PC-9 (cell line): ENCODE data around the gene RAB29. TPM values are rescaled to one million over a fixed set of nuclear protein-coding genes. Genes with fewer than 3 reads are reported as not detected.
"Not testable (repeated sequence)": the region's sequence is repeated elsewhere in the genome, so short reads cannot be mapped to it uniquely, and the experiment has no call there.

ENCODE experiments used
- BruUV-seq: library from RNA; stranded (reverse); fragments of 400-500 nt; replicated peaks from 2 replicates; lab custom pipeline; 2021; lab: Mats Ljungman, UMichigan
- CTCF ChIA-PET: fragments of 300-600 bp; sonication (Branson Sonifier 250); formaldehyde crosslinking; loops from one replicate; lab custom pipeline; 2022; ENCODE audit warnings: antibody characterized with exemption; lab: Charles Lee
- POLR2A ChIA-PET: fragments of 300-600 bp; sonication (Branson Sonifier 250); formaldehyde crosslinking; loops from one replicate; lab custom pipeline; 2022; ENCODE audit warnings: antibody characterized with exemption; ENCODE audit not compliant: unreplicated experiment; lab: Charles Lee
- DNase-seq, 2 experiments: peaks; one replicate each; pipeline versions ENCODE4 v3.0.0 to v3.0.0-alpha.2; 2015 to 2022; ENCODE audit warnings: mixed read lengths in 1 of 2
- H2AFZ ChIP-seq: fragments of 200-600 bp; sonication (generic); 2 replicates; pipeline ENCODE4 v1.8.1; 2017; ENCODE audit warnings: antibody characterized with exemption
- H3F3A ChIP-seq: fragments of 200-600 bp; sonication (generic); 2 replicates; pipeline ENCODE4 v1.8.1; 2017; ENCODE audit warnings: antibody characterized with exemption, mild to moderate bottlenecking, low read depth; ENCODE audit not compliant: insufficient read depth
- H3K27ac ChIP-seq: fragments of 200-600 bp; sonication (generic); 2 replicates; pipeline ENCODE4 v1.6.1; 2016; ENCODE audit warnings: mixed run types
- H3K27me3 ChIP-seq: fragments of 200-600 bp; sonication (generic); 2 replicates; pipeline ENCODE4 v1.6.1; 2016; ENCODE audit warnings: low read depth, mixed run types; ENCODE audit not compliant: insufficient read depth
- H3K36me3 ChIP-seq: fragments of 200-600 bp; sonication (generic); 2 replicates; pipeline ENCODE4 v1.6.1; 2016; ENCODE audit warnings: low read depth, mixed run types
- H3K4me1 ChIP-seq: fragments of 200-600 bp; sonication (generic); replicated peaks from 2 replicates; pipeline ENCODE4 v1.6.1; 2016; ENCODE audit warnings: mixed run types; ENCODE audit not compliant: insufficient read depth
- H3K4me2 ChIP-seq: fragments of 200-600 bp; sonication (generic); 2 replicates; pipeline ENCODE4 v1.6.1; 2017; ENCODE audit warnings: mixed run types
- H3K4me3 ChIP-seq: fragments of 200-600 bp; sonication (generic); 2 replicates; pipeline ENCODE4 v1.6.1; 2016; ENCODE audit warnings: mixed run types
- H3K79me2 ChIP-seq: fragments of 200-600 bp; sonication (generic); 2 replicates; pipeline ENCODE4 v1.6.1; 2017; ENCODE audit warnings: low read depth, mixed run types
- H3K9me2 ChIP-seq: fragments of 200-600 bp; sonication (generic); 2 replicates; pipeline ENCODE4 v1.8.1; 2017; ENCODE audit warnings: mild to moderate bottlenecking; ENCODE audit not compliant: insufficient read depth
- H3K9me3 ChIP-seq: fragments of 200-600 bp; sonication (generic); 2 replicates; pipeline ENCODE4 v1.8.1; 2016; ENCODE audit warnings: low read depth; ENCODE audit not compliant: insufficient read depth
- H4K20me1 ChIP-seq: fragments of 200-600 bp; sonication (generic); 2 replicates; pipeline ENCODE4 v1.8.1; 2017; ENCODE audit not compliant: insufficient read depth
- EZH2 ChIP-seq: fragments of 200-600 bp; sonication (generic); IDR thresholded peaks from 2 replicates; pipeline ENCODE4 v1.8.0; 2017; ENCODE audit warnings: antibody characterized with exemption, low read depth
- intact Hi-C: fragments of 100-400 bp; cut with micrococcal nuclease; formaldehyde crosslinking; loops from one replicate; pipeline ENCODE4 v1.10.0; 2022; ENCODE audit not compliant: unreplicated experiment
- total RNA-seq: library from RNA; stranded (reverse); gene quantifications from 2 replicates; pipeline ENCODE4 v1.2.3, GENCODE V29; 2021
- TF ChIP-seq, protein P1 (sequence below): fragments of 200-600 bp; sonication (generic); conservative IDR thresholded peaks from 2 replicates; pipeline ENCODE4 v1.6.1; 2017; ENCODE audit warnings: mixed run types, antibody characterized with exemption, mild to moderate bottlenecking, moderate library complexity

The RAB29 gene
- total RNA-seq, 1 experiment from 2014 or later: 10.4 TPM

DNA sequence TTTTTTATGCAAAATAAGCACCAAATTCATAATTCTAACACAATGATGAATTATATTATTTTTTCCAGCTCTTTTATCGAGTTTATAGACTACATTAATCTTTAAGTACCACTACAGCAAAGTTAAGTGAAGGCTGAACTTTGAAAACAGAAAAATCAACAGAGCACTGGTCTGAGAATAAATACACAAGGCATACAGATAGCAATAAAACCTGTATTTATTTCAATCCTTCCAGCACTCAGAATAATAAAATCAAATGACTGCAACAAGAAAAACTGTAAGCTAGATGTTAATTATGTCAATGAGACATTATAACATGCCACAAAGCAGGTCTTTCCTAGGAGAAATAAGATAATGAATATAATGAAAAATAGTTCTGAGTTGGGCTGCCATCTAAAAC is 49.8 kb downstream of the RAB29 start:
- Histone ChIP-seq H3K9me2 (no peaks in the 10 kb centered on the region), H3K4me1 (no peaks in the 10 kb centered on the region), H3F3A (peaks cover 33% of the 10 kb centered on the region; the same call in 1 of the 2 replicates), H3K27ac (no peak overlapping the region), H3K4me3 (no peak overlapping the region), H3K27me3 (no peaks in the 10 kb centered on the region), H3K4me2 (no peak overlapping the region), H4K20me1 (peaks cover 43% of the 10 kb centered on the region), H3K36me3 (peaks cover 52% of the 10 kb centered on the region), H3K9me3 (no peaks in the 10 kb centered on the region), H2AFZ (no peak overlapping the region), H3K79me2 (peaks cover 58% of the 10 kb centered on the region)
- TF ChIP-seq, protein P1, sequence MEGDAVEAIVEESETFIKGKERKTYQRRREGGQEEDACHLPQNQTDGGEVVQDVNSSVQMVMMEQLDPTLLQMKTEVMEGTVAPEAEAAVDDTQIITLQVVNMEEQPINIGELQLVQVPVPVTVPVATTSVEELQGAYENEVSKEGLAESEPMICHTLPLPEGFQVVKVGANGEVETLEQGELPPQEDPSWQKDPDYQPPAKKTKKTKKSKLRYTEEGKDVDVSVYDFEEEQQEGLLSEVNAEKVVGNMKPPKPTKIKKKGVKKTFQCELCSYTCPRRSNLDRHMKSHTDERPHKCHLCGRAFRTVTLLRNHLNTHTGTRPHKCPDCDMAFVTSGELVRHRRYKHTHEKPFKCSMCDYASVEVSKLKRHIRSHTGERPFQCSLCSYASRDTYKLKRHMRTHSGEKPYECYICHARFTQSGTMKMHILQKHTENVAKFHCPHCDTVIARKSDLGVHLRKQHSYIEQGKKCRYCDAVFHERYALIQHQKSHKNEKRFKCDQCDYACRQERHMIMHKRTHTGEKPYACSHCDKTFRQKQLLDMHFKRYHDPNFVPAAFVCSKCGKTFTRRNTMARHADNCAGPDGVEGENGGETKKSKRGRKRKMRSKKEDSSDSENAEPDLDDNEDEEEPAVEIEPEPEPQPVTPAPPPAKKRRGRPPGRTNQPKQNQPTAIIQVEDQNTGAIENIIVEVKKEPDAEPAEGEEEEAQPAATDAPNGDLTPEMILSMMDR: no peak
- TF ChIP-seq EZH2: no peak
- no TSS peak for BruUV-seq
- CTCF ChIA-PET: interaction anchor here (1.5 kb wide), 1 partner anchor 67 kb away, joined by 7 read pairs; no protein-coding TSS in a partner anchor
- POLR2A ChIA-PET: no interaction called here
- intact Hi-C loops: no loop called here
- DNase-seq: no peak

DNA sequence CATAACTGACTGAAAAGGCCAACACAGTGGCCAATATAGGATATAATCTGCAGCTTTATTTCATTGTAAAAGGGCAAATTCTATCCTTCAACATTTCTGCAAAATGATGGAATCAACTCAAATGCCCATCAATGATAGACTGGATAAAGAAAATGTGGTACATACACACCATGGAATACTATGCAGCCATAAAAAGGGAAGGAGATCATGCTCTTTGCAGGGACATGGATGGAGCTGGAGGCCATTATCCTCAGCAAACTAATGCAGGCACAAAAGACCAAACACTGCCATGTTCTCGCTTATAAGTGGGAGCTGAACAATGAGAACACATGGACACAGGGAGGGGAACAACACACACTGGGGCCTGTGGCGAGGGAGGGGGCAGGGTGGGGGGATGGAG is 54.5 kb downstream of the RAB29 start:
- intact Hi-C loops, CTCF ChIA-PET: not testable (repeated sequence)

DNA sequence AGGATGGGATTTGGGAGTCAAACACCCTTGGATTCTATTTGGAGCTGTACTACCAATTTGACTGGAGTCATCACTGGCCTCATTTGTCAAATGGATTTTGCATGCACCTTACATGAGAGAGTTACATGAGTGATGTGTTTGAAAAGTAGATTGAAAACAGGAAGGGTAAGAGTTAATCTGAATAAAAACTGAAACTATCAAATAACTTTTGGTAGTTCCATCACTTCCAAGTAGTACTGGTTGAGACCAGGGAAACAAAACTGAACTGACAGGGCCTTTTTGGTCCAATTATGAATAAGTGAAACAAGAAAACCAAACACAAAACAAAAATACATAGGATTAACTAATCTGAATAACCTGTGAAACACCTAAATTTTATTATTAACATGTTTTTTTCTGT is 55.5 kb downstream of the RAB29 start:
- Histone ChIP-seq H3K9me2 (no peaks in the 10 kb centered on the region), H4K20me1 (peaks cover 19% of the 10 kb centered on the region; the same call in 1 of the 2 replicates), H3K27ac (no peak overlapping the region), H3K4me1 (no peaks in the 10 kb centered on the region), H3K79me2 (peaks cover 6% of the 10 kb centered on the region), H3F3A (peaks cover 69% of the 10 kb centered on the region; the same call in 1 of the 2 replicates), H3K36me3 (peaks cover 49% of the 10 kb centered on the region), H3K27me3 (no peaks in the 10 kb centered on the region), H2AFZ (no peak overlapping the region), H3K9me3 (no peaks in the 10 kb centered on the region), H3K4me2 (no peak overlapping the region), H3K4me3 (no peak overlapping the region)
- no peak for DNase-seq
- BruUV-seq: no TSS peak
- ChIA-PET POLR2A (no interaction called here), CTCF (no interaction called here)
- intact Hi-C loops: no loop called here
- TF ChIP-seq, protein P1: no peak
- no peak for TF ChIP-seq EZH2

More for the DNA sequence above, 54.5 kb downstream of the RAB29 start:
- POLR2A ChIA-PET, BruUV-seq, H3K27ac ChIP-seq, H3K4me2 ChIP-seq, H3K4me1 ChIP-seq, H3K27me3 ChIP-seq, DNase-seq, H2AFZ ChIP-seq, H3K4me3 ChIP-seq, H3K9me2 ChIP-seq, H3K9me3 ChIP-seq: not testable (repeated sequence)
- Histone ChIP-seq H4K20me1 (peaks cover 26% of the 10 kb centered on the region; the same call in 1 of the 2 replicates), H3K36me3 (peaks cover 59% of the 10 kb centered on the region), H3F3A (peaks cover 67% of the 10 kb centered on the region; the same call in 1 of the 2 replicates), H3K79me2 (peaks cover 14% of the 10 kb centered on the region)

DNA sequence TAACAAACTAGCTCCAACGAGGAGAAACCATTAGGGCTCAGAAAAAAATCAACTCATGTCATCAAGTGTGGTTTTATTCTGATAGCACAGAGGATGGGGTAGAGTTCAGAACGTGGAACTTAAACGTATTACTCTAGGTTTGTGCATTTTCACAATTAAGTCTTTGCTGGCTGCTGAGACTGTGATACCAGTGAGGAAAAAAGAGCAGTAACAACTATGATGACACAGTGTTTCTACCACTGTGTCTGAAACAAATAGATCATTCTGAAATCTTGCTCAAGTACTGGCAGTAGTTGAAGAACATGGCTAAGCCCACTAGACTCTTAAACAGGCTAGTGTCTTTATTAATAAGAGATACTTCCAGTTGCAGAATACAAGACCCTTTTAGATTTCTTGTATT is 56.3 kb downstream of the RAB29 start:
- DNase-seq: no peak
- H3K4me3 ChIP-seq: no peak overlapping the region
- H2AFZ ChIP-seq: no peak overlapping the region
- no peak overlapping the region for H3K27ac ChIP-seq
- H3K4me2 ChIP-seq: no peak overlapping the region
- H4K20me1 ChIP-seq: peaks cover 19% of the 10 kb centered on the region; the same call in 1 of the 2 replicates
- intact Hi-C loops: no loop called here
- no peaks in the 10 kb centered on the region for H3K4me1 ChIP-seq
- H3K9me2 ChIP-seq: no peaks in the 10 kb centered on the region
- ChIA-PET CTCF (no interaction called here), POLR2A (no interaction called here)
- H3K36me3 ChIP-seq: peaks cover 48% of the 10 kb centered on the region
- H3F3A ChIP-seq: peaks cover 72% of the 10 kb centered on the region; the same call in 1 of the 2 replicates
- H3K27me3 ChIP-seq: no peaks in the 10 kb centered on the region
- no TSS peak for BruUV-seq
- no peaks in the 10 kb centered on the region for H3K9me3 ChIP-seq
- no peak for TF ChIP-seq EZH2
- TF ChIP-seq, protein P1: no peak
- peaks cover 6% of the 10 kb centered on the region for H3K79me2 ChIP-seq
